ENCODE measurements around the gene SLC3A2. TPM values are rescaled to one million over a fixed set of nuclear protein-coding genes. Genes with fewer than 3 reads are reported as not detected.

SLC3A2 gene
- total and polyA plus RNA-seq, 2 of the 13 experiments (the other 11 are each of a cell fraction or from before 2014, with no cell fraction given): 213 to 226 TPM

DNA sequence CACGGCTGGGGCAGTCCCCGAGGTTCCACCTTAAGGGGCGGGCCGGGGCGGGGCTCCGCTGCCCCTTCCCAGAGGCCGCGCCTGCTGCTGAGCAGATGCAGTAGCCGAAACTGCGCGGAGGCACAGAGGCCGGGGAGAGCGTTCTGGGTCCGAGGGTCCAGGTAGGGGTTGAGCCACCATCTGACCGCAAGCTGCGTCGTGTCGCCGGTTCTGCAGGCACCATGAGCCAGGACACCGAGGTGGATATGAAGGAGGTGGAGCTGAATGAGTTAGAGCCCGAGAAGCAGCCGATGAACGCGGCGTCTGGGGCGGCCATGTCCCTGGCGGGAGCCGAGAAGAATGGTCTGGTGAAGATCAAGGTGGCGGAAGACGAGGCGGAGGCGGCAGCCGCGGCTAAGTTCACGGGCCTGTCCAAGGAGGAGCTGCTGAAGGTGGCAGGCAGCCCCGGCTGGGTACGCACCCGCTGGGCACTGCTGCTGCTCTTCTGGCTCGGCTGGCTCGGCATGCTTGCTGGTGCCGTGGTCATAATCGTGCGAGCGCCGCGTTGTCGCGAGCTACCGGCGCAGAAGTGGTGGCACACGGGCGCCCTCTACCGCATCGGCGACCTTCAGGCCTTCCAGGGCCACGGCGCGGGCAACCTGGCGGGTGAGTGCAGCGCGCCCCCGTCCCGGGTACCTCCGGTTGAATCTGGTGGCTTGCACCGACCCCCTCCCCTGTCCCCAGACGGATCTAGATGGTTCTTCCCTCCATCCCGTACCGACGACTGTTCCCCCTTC, at the start of gene SLC3A2 (continued):
- TF ChIP-seq, protein P1, sequence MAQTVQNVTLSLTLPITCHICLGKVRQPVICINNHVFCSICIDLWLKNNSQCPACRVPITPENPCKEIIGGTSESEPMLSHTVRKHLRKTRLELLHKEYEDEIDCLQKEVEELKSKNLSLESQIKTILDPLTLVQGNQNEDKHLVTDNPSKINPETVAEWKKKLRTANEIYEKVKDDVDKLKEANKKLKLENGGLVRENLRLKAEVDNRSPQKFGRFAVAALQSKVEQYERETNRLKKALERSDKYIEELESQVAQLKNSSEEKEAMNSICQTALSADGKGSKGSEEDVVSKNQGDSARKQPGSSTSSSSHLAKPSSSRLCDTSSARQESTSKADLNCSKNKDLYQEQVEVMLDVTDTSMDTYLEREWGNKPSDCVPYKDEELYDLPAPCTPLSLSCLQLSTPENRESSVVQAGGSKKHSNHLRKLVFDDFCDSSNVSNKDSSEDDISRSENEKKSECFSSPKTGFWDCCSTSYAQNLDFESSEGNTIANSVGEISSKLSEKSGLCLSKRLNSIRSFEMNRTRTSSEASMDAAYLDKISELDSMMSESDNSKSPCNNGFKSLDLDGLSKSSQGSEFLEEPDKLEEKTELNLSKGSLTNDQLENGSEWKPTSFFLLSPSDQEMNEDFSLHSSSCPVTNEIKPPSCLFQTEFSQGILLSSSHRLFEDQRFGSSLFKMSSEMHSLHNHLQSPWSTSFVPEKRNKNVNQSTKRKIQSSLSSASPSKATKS (CRISPR knock-in tag; IDR thresholded peaks at IDR 0.05): peak; percentile 93; the same call in 1 of the 2 replicates
- TF ChIP-seq, protein P2, sequence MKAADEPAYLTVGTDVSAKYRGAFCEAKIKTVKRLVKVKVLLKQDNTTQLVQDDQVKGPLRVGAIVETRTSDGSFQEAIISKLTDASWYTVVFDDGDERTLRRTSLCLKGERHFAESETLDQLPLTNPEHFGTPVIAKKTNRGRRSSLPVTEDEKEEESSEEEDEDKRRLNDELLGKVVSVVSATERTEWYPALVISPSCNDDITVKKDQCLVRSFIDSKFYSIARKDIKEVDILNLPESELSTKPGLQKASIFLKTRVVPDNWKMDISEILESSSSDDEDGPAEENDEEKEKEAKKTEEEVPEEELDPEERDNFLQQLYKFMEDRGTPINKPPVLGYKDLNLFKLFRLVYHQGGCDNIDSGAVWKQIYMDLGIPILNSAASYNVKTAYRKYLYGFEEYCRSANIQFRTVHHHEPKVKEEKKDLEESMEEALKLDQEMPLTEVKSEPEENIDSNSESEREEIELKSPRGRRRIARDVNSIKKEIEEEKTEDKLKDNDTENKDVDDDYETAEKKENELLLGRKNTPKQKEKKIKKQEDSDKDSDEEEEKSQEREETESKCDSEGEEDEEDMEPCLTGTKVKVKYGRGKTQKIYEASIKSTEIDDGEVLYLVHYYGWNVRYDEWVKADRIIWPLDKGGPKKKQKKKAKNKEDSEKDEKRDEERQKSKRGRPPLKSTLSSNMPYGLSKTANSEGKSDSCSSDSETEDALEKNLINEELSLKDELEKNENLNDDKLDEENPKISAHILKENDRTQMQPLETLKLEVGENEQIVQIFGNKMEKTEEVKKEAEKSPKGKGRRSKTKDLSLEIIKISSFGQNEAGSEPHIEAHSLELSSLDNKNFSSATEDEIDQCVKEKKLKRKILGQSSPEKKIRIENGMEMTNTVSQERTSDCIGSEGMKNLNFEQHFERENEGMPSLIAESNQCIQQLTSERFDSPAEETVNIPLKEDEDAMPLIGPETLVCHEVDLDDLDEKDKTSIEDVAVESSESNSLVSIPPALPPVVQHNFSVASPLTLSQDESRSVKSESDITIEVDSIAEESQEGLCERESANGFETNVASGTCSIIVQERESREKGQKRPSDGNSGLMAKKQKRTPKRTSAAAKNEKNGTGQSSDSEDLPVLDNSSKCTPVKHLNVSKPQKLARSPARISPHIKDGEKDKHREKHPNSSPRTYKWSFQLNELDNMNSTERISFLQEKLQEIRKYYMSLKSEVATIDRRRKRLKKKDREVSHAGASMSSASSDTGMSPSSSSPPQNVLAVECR (CRISPR knock-in tag; IDR thresholded peaks at IDR 0.05; ENCODE audit: borderline replicate concordance): peak; percentile 94
- TF ChIP-seq, protein P3, sequence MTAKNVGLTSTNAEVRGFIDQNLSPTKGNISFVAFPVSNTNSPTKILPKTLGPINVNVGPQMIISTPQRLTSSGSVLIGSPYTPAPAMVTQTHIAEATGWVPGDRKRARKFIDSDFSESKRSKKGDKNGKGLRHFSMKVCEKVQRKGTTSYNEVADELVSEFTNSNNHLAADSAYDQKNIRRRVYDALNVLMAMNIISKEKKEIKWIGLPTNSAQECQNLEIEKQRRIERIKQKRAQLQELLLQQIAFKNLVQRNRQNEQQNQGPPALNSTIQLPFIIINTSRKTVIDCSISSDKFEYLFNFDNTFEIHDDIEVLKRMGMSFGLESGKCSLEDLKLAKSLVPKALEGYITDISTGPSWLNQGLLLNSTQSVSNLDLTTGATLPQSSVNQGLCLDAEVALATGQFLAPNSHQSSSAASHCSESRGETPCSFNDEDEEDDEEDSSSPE (CRISPR knock-in tag; IDR thresholded peaks at IDR 0.05): peak; percentile 75; the same call in 1 of the 2 replicates
- no peak for TF ChIP-seq PTBP1 (IDR thresholded peaks at IDR 0.05; ENCODE audit: low read depth, low read length, poor library complexity, severe bottlenecking)
- TF ChIP-seq, protein P4, sequence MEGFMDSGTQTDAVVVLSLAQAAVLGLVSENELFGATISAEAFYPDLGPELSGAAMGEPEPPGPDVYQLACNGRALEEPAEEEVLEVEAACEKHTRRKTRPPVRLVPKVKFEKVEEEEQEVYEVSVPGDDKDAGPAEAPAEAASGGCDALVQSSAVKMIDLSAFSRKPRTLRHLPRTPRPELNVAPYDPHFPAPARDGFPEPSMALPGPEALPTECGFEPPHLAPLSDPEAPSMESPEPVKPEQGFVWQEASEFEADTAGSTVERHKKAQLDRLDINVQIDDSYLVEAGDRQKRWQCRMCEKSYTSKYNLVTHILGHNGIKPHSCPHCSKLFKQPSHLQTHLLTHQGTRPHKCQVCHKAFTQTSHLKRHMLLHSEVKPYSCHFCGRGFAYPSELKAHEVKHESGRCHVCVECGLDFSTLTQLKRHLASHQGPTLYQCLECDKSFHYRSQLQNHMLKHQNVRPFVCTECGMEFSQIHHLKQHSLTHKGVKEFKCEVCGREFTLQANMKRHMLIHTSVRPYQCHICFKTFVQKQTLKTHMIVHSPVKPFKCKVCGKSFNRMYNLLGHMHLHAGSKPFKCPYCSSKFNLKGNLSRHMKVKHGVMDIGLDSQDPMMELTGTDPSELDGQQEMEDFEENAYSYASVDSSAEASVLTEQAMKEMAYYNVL (CRISPR knock-in tag; IDR thresholded peaks at IDR 0.05; ENCODE audit: borderline replicate concordance): peak; percentile 81
- no peak for TF ChIP-seq HDAC6 (IDR thresholded peaks at IDR 0.05; ENCODE audit: low read depth, low read length)
- peak; percentile 31 for TF ChIP-seq HDAC2 (CRISPR knock-in tag; IDR thresholded peaks at IDR 0.05)
- 0 out of 2 replicates have a peak, but pooled peaks have one; percentile 23 for TF ChIP-seq ZNF256 (CRISPR knock-in tag; conservative IDR thresholded peaks at IDR 0.05)
- peak; percentile 85 for TF ChIP-seq ZNF781 (CRISPR knock-in tag; IDR thresholded peaks at IDR 0.05; ENCODE audit: borderline replicate concordance, not compliant biosample characterization)
- TF ChIP-seq ZNF605 (CRISPR knock-in tag; IDR thresholded peaks at IDR 0.05): no peak; the same call in 1 of the 2 replicates
- peak; percentile 51; the same call in 1 of the 2 replicates for TF ChIP-seq GPN1 (CRISPR knock-in tag; IDR thresholded peaks at IDR 0.05; ENCODE audit: borderline replicate concordance)
- peak; percentile 79 for TF ChIP-seq BORCS8-MEF2B (CRISPR knock-in tag; IDR thresholded peaks at IDR 0.05)
- peak; percentile 72; the same call in 1 of the 2 replicates for TF ChIP-seq ZNF136 (CRISPR knock-in tag; IDR thresholded peaks at IDR 0.05; ENCODE audit: low read depth)
- TF ChIP-seq RNF2 (conservative IDR thresholded peaks at IDR 0.05; ENCODE audit: low read depth): peak; percentile 72; the same call in 1 of the 2 replicates
- peak; percentile 75; the same call in 1 of the 2 replicates for TF ChIP-seq WIZ (CRISPR knock-in tag; IDR thresholded peaks at IDR 0.05)
- no peak for TF ChIP-seq ISX (CRISPR knock-in tag; conservative IDR thresholded peaks at IDR 0.05)
- TF ChIP-seq MED13 (CRISPR knock-in tag; IDR thresholded peaks at IDR 0.05): peak; percentile 36; the same call in 1 of the 2 replicates
